Fibroblast of peridontal ligament (primary cell): ENCODE measurements around the gene TMEM53.
"Not testable (repeated sequence)": the region's sequence is repeated elsewhere in the genome, so short reads cannot be mapped to it uniquely, and the experiment has no call there.

Experiments used
- DNase-seq: peaks from one replicate; pipeline ENCODE4 v3.0.0-alpha.2; 2010; ENCODE audit errors: extremely low read depth

The TMEM53 gene

GRCh38 chr1:44674113-44675000, at the start of gene TMEM53, which contains the start of gene ARMH1:
TSS of gene TMEM53 (minus strand) at chr1:44674481. CDS start at chr1:44674391, 90 bp downstream.
TSS of gene ARMH1 (plus strand) at chr1:44674714. CDS start at chr1:44689698, 14,984 bp downstream.
- DNase-seq, result peak; percentile 99

GRCh38 chr1:44723496-44724295, 49.4 kb upstream of the TMEM53 start:
- no peak for DNase-seq

- DNase-seq, result no peak
These were observed 48.8 kb upstream of the TMEM53 start for GRCh38 chr1:44723064-44723463.

- DNase-seq, result peak; percentile 92
These were observed 47.4 kb upstream of the TMEM53 start for GRCh38 chr1:44721485-44722361.

- DNase-seq, result no peak
These were observed 46.0 kb upstream of the TMEM53 start for GRCh38 chr1:44720281-44720680.

GRCh38 chr1:44719318-44719717, 45.0 kb upstream of the TMEM53 start:
- no peak for DNase-seq

GRCh38 chr1:44718091-44718490, 43.8 kb upstream of the TMEM53 start:
- no peak for DNase-seq

- DNase-seq, result peak; percentile 61
These were observed 43.4 kb upstream of the TMEM53 start for GRCh38 chr1:44717653-44718052.

GRCh38 chr1:44717156-44717555, 42.9 kb upstream of the TMEM53 start:
- peak; percentile 23 for DNase-seq

- peak; percentile 85 for DNase-seq
These were observed 40.8 kb upstream of the TMEM53 start for GRCh38 chr1:44714944-44715571.

- no peak for DNase-seq
These were observed 40.3 kb upstream of the TMEM53 start for GRCh38 chr1:44714532-44714931.

GRCh38 chr1:44713321-44713781, 39.1 kb upstream of the TMEM53 start:
- no peak for DNase-seq

GRCh38 chr1:44707959-44708831, 33.9 kb upstream of the TMEM53 start:
- peak; percentile 79 for DNase-seq

GRCh38 chr1:44707112-44707881, 33.0 kb upstream of the TMEM53 start:
- peak; percentile 88 for DNase-seq

GRCh38 chr1:44705938-44706337, 31.7 kb upstream of the TMEM53 start:
- no peak for DNase-seq

GRCh38 chr1:44705470-44705869, 31.2 kb upstream of the TMEM53 start:
- DNase-seq, result no peak

- DNase-seq, result no peak
These were observed 26.9 kb upstream of the TMEM53 start for GRCh38 chr1:44701141-44701573.

- peak; percentile 71 for DNase-seq
These were observed 26.3 kb upstream of the TMEM53 start for GRCh38 chr1:44700573-44700972.

- not testable (repeated sequence) for DNase-seq
These were observed 25.1 kb upstream of the TMEM53 start for GRCh38 chr1:44699375-44699774.
